Neural cell (in vitro differentiated cells): ENCODE measurements around the gene SLC9A5. TPM values are rescaled to one million over a fixed set of nuclear protein-coding genes. Genes with fewer than 3 reads are reported as not detected.

Source experiments
- H2AFZ ChIP-seq: fragments of 200-600, 300-800 bp; sonication (generic), shearing (Covaris generic); 2 replicates; pipeline ENCODE4 v1.6.0; 2014; ENCODE audit warnings: low read depth, mild to moderate bottlenecking, antibody characterized with exemption, low read length, moderate library complexity
- H3F3A ChIP-seq: fragments of 200-600 bp; shearing (Covaris generic); 2 replicates; pipeline ENCODE4 v1.6.1; 2016; ENCODE audit warnings: mild to moderate bottlenecking, moderate library complexity, mixed read lengths, antibody characterized with exemption, low read length; ENCODE audit not compliant: insufficient read depth, poor library complexity, severe bottlenecking
- H3K27ac ChIP-seq: fragments of 200-600, 300-800 bp; sonication (generic), shearing (Covaris generic); 2 replicates; pipeline ENCODE4 v1.5.1; 2014; ENCODE audit warnings: mild to moderate bottlenecking, low read length, moderate library complexity
- H3K27me3 ChIP-seq: fragments of 300-800, 200-600 bp; sonication (generic), shearing (Covaris generic); 2 replicates; pipeline ENCODE4 v1.6.0; 2014; ENCODE audit warnings: mild to moderate bottlenecking, low read depth, low read length, moderate library complexity; ENCODE audit not compliant: insufficient read depth
- H3K36me3 ChIP-seq: fragments of 300-800, 200-600 bp; sonication (generic), shearing (Covaris generic); 2 replicates; pipeline ENCODE4 v1.5.1; 2014; ENCODE audit warnings: mild to moderate bottlenecking, antibody characterized with exemption, low read length, moderate library complexity; ENCODE audit not compliant: insufficient read depth
- H3K4me2 ChIP-seq: fragments of 300-800, 200-600 bp; sonication (generic), shearing (Covaris generic); 2 replicates; pipeline ENCODE4 v1.6.0; 2014; ENCODE audit warnings: mild to moderate bottlenecking, low read length
- H3K4me3 ChIP-seq: fragments of 300-800, 200-600 bp; sonication (generic), shearing (Covaris generic); 2 replicates; pipeline ENCODE4 v1.5.1; 2014; ENCODE audit warnings: mild to moderate bottlenecking, low read length, moderate library complexity
- H3K79me2 ChIP-seq: fragments of 200-600 bp; shearing (Covaris generic); replicated peaks from 2 replicates; pipeline ENCODE4 v1.6.0; 2014; ENCODE audit warnings: mild to moderate bottlenecking, low read length, moderate library complexity; ENCODE audit not compliant: insufficient read depth
- H3K9ac ChIP-seq: fragments of 300-800, 200-600 bp; sonication (generic), shearing (Covaris generic); 2 replicates; pipeline ENCODE4 v1.6.1; 2016; ENCODE audit warnings: mild to moderate bottlenecking, low read length, mixed read lengths
- H3K9me2 ChIP-seq: fragments of 200-600 bp; shearing (Covaris generic); 2 replicates; pipeline ENCODE4 v1.6.1; 2016; ENCODE audit warnings: mild to moderate bottlenecking, low read length, mixed read lengths; ENCODE audit not compliant: insufficient read depth
- H3K9me3 ChIP-seq: fragments of 200-600, 300-800 bp; sonication (generic), shearing (Covaris generic); 2 replicates; pipeline ENCODE4 v1.6.1; 2016; ENCODE audit warnings: mild to moderate bottlenecking, mixed run types, low read length, moderate library complexity, mixed read lengths
- H4K20me1 ChIP-seq: fragments of 200-600 bp; shearing (Covaris generic); 2 replicates; pipeline ENCODE4 v1.6.1; 2016; ENCODE audit warnings: mild to moderate bottlenecking, mixed run types; ENCODE audit not compliant: insufficient read depth
- CTCF ChIP-seq: fragments of 450-650 bp; IDR thresholded peaks from 2 replicates; pipeline ENCODE4 v1.5.1; 2014; ENCODE audit warnings: antibody characterized with exemption, mild to moderate bottlenecking, moderate library complexity; ENCODE audit not compliant: poor library complexity, severe bottlenecking
- EP300 ChIP-seq: fragments of 450-650 bp; conservative IDR thresholded peaks from 2 replicates; pipeline ENCODE4 v1.6.1; 2014; ENCODE audit warnings: antibody characterized with exemption, mild to moderate bottlenecking, moderate library complexity; ENCODE audit not compliant: poor library complexity, severe bottlenecking
- EZH2 ChIP-seq: fragments of 200-600, 300-800 bp; shearing (Covaris generic), sonication (generic); IDR thresholded peaks from 2 replicates; pipeline ENCODE4 v1.6.1; 2014; ENCODE audit warnings: antibody characterized with exemption, low read length, borderline replicate concordance, mild to moderate bottlenecking; ENCODE audit not compliant: insufficient read depth, poor library complexity, severe bottlenecking
- MXI1 ChIP-seq: fragments of 450-650 bp; conservative IDR thresholded peaks from 2 replicates; pipeline ENCODE4 v1.6.1; 2014; ENCODE audit warnings: antibody characterized with exemption, mild to moderate bottlenecking; ENCODE audit not compliant: poor library complexity, severe bottlenecking
- POLR2AphosphoS5 ChIP-seq: IDR thresholded peaks from 2 replicates; pipeline ENCODE4 v1.6.1; 2012
- RAD21 ChIP-seq: fragments of 450-650 bp; conservative IDR thresholded peaks from 2 replicates; pipeline ENCODE4 v1.6.1; 2014; ENCODE audit warnings: antibody characterized with exemption, mild to moderate bottlenecking, moderate library complexity
- REST ChIP-seq: IDR thresholded peaks from 2 replicates; pipeline ENCODE4 v1.6.1; 2012; ENCODE audit warnings: borderline replicate concordance
- SMC3 ChIP-seq: fragments of 450-650 bp; conservative IDR thresholded peaks from 2 replicates; pipeline ENCODE4 v1.6.1; 2014; ENCODE audit warnings: antibody characterized with exemption, mild to moderate bottlenecking, moderate library complexity; ENCODE audit not compliant: poor library complexity
- TAF1 ChIP-seq: IDR thresholded peaks from 2 replicates; pipeline ENCODE4 v1.6.1; 2012; ENCODE audit warnings: low read depth
- polyA plus RNA-seq: library from polyadenylated mRNA; depleted of rRNA; stranded (reverse); fragments of >200 nt; gene quantifications from 2 replicates; pipeline ENCODE4 v1.2.3, GENCODE V29; 2014

The SLC9A5 gene
- polyA plus RNA-seq, 1 donor from 2014 or later: 1.8 TPM

GRCh38 chr16:67206129-67206837 lies 42.5 kb upstream of the SLC9A5 start:
- no peak overlapping the region for H2AFZ ChIP-seq
- H3F3A ChIP-seq: no peaks in the 10 kb centered on the region
- H3K4me2 ChIP-seq: no peak overlapping the region
- no peaks in the 10 kb centered on the region for H3K9me2 ChIP-seq
- no peaks in the 10 kb centered on the region for H3K9me3 ChIP-seq
- H3K36me3 ChIP-seq: no peaks in the 10 kb centered on the region
- H4K20me1 ChIP-seq: no peaks in the 10 kb centered on the region
- H3K79me2 ChIP-seq: no peaks in the 10 kb centered on the region
- no peak for TF ChIP-seq MXI1
- no peak for TF ChIP-seq CTCF
- no peak for TF ChIP-seq TAF1
- no peak for TF ChIP-seq POLR2AphosphoS5
- no peak for TF ChIP-seq SMC3
- no peak for TF ChIP-seq EP300
- TF ChIP-seq EZH2: no peak
- no peak for TF ChIP-seq REST
- no peak for TF ChIP-seq RAD21
- H3K27me3 ChIP-seq: no peaks in the 10 kb centered on the region
- no peak overlapping the region for H3K4me3 ChIP-seq
- no peak overlapping the region for H3K9ac ChIP-seq
- H3K27ac ChIP-seq: no peak overlapping the region

DNA sequence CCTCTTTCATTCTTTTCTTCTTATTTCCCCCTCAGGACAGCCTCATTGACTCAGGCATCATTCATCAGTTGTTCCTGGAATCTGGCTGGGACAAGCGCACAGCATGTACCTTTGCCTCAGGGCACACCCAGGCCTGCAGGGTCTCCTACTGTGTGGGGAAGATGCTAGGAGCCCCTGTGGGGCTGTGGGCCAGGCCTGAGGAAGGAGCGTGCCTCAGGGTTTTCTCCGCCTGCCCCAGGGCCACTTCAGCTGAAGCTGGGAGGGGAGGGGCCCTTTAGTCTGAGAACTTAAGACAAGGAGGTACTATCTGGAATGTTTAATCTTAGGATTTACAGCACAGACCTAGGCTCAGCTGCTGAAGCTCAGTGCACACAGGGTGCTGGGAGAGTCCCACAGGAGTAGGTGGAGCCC lies 41.9 kb upstream of the SLC9A5 start:
- no peak for TF ChIP-seq POLR2AphosphoS5
- no peak for TF ChIP-seq EP300
- no peak for TF ChIP-seq TAF1
- no peak for TF ChIP-seq EZH2
- TF ChIP-seq MXI1: no peak
- no peak overlapping the region for H3K9ac ChIP-seq
- no peak overlapping the region for H3K27ac ChIP-seq
- H4K20me1 ChIP-seq: no peaks in the 10 kb centered on the region
- H3K4me3 ChIP-seq: no peak overlapping the region
- no peak overlapping the region for H2AFZ ChIP-seq
- H3K36me3 ChIP-seq: no peaks in the 10 kb centered on the region
- no peak overlapping the region for H3K4me2 ChIP-seq
- no peaks in the 10 kb centered on the region for H3K79me2 ChIP-seq
- no peaks in the 10 kb centered on the region for H3F3A ChIP-seq
- H3K27me3 ChIP-seq: no peaks in the 10 kb centered on the region
- no peaks in the 10 kb centered on the region for H3K9me2 ChIP-seq
- H3K9me3 ChIP-seq: no peaks in the 10 kb centered on the region
